ENCODE results near the gene ENTPD3. TPM values are rescaled to one million over a fixed set of nuclear protein-coding genes. Genes with fewer than 3 reads are reported as not detected.

ENTPD3 gene
- total RNA-seq, 1 donor from 2014 or later, result 1.6 TPM

- Histone ChIP-seq H3K9ac (ENCODE audit: low read depth in 1 of 3, low read length in 3 of 3) (no peak overlapping the region), H3K4me3 (ENCODE audit: low read length in 3 of 3) (no peak overlapping the region), H3K36me3 (ENCODE audit: control insufficient read depth in 3 of 3, insufficient read depth in 3 of 3, low read length in 3 of 3) (peaks cover 0 to 2% (median 0%) of the 10 kb centered on the region in 3 donors), H3K4me1 (ENCODE audit: control insufficient read depth in 3 of 3, insufficient read depth in 3 of 3, low read length in 3 of 3) (no peaks in the 10 kb centered on the region), H3K27me3 (ENCODE audit: control insufficient read depth in 3 of 3, insufficient read depth in 3 of 3, low read length in 3 of 3) (no peaks in the 10 kb centered on the region), H3K9me3 (ENCODE audit: control insufficient read depth in 3 of 3, low read length in 3 of 3) (no peaks in the 10 kb centered on the region), H3K27ac (ENCODE audit: low read depth, low read length) (no peak overlapping the region)
Observed at GRCh38 chr3:40398346-40398745, 11.4 kb downstream of the ENTPD3 start.

- no peak overlapping the region for H3K27ac ChIP-seq (ENCODE audit: low read depth, low read length)
- H3K9me3 ChIP-seq (ENCODE audit: control insufficient read depth in 3 of 3, low read length in 3 of 3), result no peaks in the 10 kb centered on the region
- no peak overlapping the region for H3K9ac ChIP-seq (ENCODE audit: low read depth in 1 of 3, low read length in 3 of 3)
- no peaks in the 10 kb centered on the region for H3K4me1 ChIP-seq (ENCODE audit: control insufficient read depth in 3 of 3, insufficient read depth in 3 of 3, low read length in 3 of 3)
- H3K36me3 ChIP-seq (ENCODE audit: control insufficient read depth in 3 of 3, insufficient read depth in 3 of 3, low read length in 3 of 3), result peaks cover 0 to 2% (median 0%) of the 10 kb centered on the region in 3 donors
- no peak overlapping the region for H3K4me3 ChIP-seq (ENCODE audit: low read length in 3 of 3)
- no peaks in the 10 kb centered on the region for H3K27me3 ChIP-seq (ENCODE audit: control insufficient read depth in 3 of 3, insufficient read depth in 3 of 3, low read length in 3 of 3)
Observed at GRCh38 chr3:40404591-40405198, 17.7 kb downstream of the ENTPD3 start.

GRCh38 chr3:40407007-40407406, 20.0 kb downstream of the ENTPD3 start:
- Histone ChIP-seq H3K36me3 (ENCODE audit: control insufficient read depth in 3 of 3, insufficient read depth in 3 of 3, low read length in 3 of 3) (peaks cover 0 to 2% (median 0%) of the 10 kb centered on the region in 3 donors), H3K27ac (ENCODE audit: low read depth, low read length) (no peak overlapping the region), H3K4me3 (ENCODE audit: low read length in 3 of 3) (no peak overlapping the region), H3K27me3 (ENCODE audit: control insufficient read depth in 3 of 3, insufficient read depth in 3 of 3, low read length in 3 of 3) (no peaks in the 10 kb centered on the region), H3K9ac (ENCODE audit: low read depth in 1 of 3, low read length in 3 of 3) (no peak overlapping the region), H3K9me3 (ENCODE audit: control insufficient read depth in 3 of 3, low read length in 3 of 3) (no peaks in the 10 kb centered on the region), H3K4me1 (ENCODE audit: control insufficient read depth in 3 of 3, insufficient read depth in 3 of 3, low read length in 3 of 3) (no peaks in the 10 kb centered on the region)

- Histone ChIP-seq H3K4me3 (ENCODE audit: low read length in 3 of 3) (no peak overlapping the region), H3K36me3 (ENCODE audit: control insufficient read depth in 3 of 3, insufficient read depth in 3 of 3, low read length in 3 of 3) (peaks cover 0 to 2% (median 0%) of the 10 kb centered on the region in 3 donors), H3K27me3 (ENCODE audit: control insufficient read depth in 3 of 3, insufficient read depth in 3 of 3, low read length in 3 of 3) (no peaks in the 10 kb centered on the region), H3K9me3 (ENCODE audit: control insufficient read depth in 3 of 3, low read length in 3 of 3) (no peaks in the 10 kb centered on the region), H3K4me1 (ENCODE audit: control insufficient read depth in 3 of 3, insufficient read depth in 3 of 3, low read length in 3 of 3) (no peaks in the 10 kb centered on the region), H3K9ac (ENCODE audit: low read depth in 1 of 3, low read length in 3 of 3) (no peak overlapping the region), H3K27ac (ENCODE audit: low read depth, low read length) (no peak overlapping the region)
Observed at GRCh38 chr3:40407611-40408010, 20.6 kb downstream of the ENTPD3 start.

GRCh38 chr3:40414270-40414669, 27.3 kb downstream of the ENTPD3 start:
- Histone ChIP-seq H3K9me3 (ENCODE audit: control insufficient read depth in 3 of 3, low read length in 3 of 3) (no peaks in the 10 kb centered on the region), H3K27ac (ENCODE audit: low read depth, low read length) (no peak overlapping the region), H3K9ac (ENCODE audit: low read depth in 1 of 3, low read length in 3 of 3) (no peak overlapping the region), H3K4me3 (ENCODE audit: low read length in 3 of 3) (no peak overlapping the region), H3K27me3 (ENCODE audit: control insufficient read depth in 3 of 3, insufficient read depth in 3 of 3, low read length in 3 of 3) (peaks cover 0 to 4% (median 0%) of the 10 kb centered on the region in 3 donors), H3K4me1 (ENCODE audit: control insufficient read depth in 3 of 3, insufficient read depth in 3 of 3, low read length in 3 of 3) (no peaks in the 10 kb centered on the region), H3K36me3 (ENCODE audit: control insufficient read depth in 3 of 3, insufficient read depth in 3 of 3, low read length in 3 of 3) (no peaks in the 10 kb centered on the region)

- Histone ChIP-seq H3K36me3 (ENCODE audit: control insufficient read depth in 3 of 3, insufficient read depth in 3 of 3, low read length in 3 of 3) (no peaks in the 10 kb centered on the region), H3K27me3 (ENCODE audit: control insufficient read depth in 3 of 3, insufficient read depth in 3 of 3, low read length in 3 of 3) (peaks cover 0 to 4% (median 0%) of the 10 kb centered on the region in 3 donors), H3K27ac (ENCODE audit: low read depth, low read length) (no peak overlapping the region), H3K9ac (ENCODE audit: low read depth in 1 of 3, low read length in 3 of 3) (no peak overlapping the region), H3K4me3 (ENCODE audit: low read length in 3 of 3) (no peak overlapping the region), H3K9me3 (ENCODE audit: control insufficient read depth in 3 of 3, low read length in 3 of 3) (no peaks in the 10 kb centered on the region), H3K4me1 (ENCODE audit: control insufficient read depth in 3 of 3, insufficient read depth in 3 of 3, low read length in 3 of 3) (no peaks in the 10 kb centered on the region)
Observed at GRCh38 chr3:40417845-40418543, 31.0 kb downstream of the ENTPD3 start.

GRCh38 chr3:40422861-40423260, 35.9 kb downstream of the ENTPD3 start:
- Histone ChIP-seq H3K4me1 (ENCODE audit: control insufficient read depth in 3 of 3, insufficient read depth in 3 of 3, low read length in 3 of 3) (no peaks in the 10 kb centered on the region), H3K9ac (ENCODE audit: low read depth in 1 of 3, low read length in 3 of 3) (no peak overlapping the region), H3K27me3 (ENCODE audit: control insufficient read depth in 3 of 3, insufficient read depth in 3 of 3, low read length in 3 of 3) (no peaks in the 10 kb centered on the region), H3K4me3 (ENCODE audit: low read length in 3 of 3) (no peak overlapping the region), H3K9me3 (ENCODE audit: control insufficient read depth in 3 of 3, low read length in 3 of 3) (no peaks in the 10 kb centered on the region), H3K36me3 (ENCODE audit: control insufficient read depth in 3 of 3, insufficient read depth in 3 of 3, low read length in 3 of 3) (no peaks in the 10 kb centered on the region), H3K27ac (ENCODE audit: low read depth, low read length) (no peak overlapping the region)

GRCh38 chr3:40427045-40427669, 40.2 kb downstream of the ENTPD3 start:
- Histone ChIP-seq H3K4me3 (ENCODE audit: low read length in 3 of 3) (no peak overlapping the region), H3K9ac (ENCODE audit: low read depth in 1 of 3, low read length in 3 of 3) (no peak overlapping the region), H3K27ac (ENCODE audit: low read depth, low read length) (no peak overlapping the region), H3K9me3 (ENCODE audit: control insufficient read depth in 3 of 3, low read length in 3 of 3) (no peaks in the 10 kb centered on the region), H3K27me3 (ENCODE audit: control insufficient read depth in 3 of 3, insufficient read depth in 3 of 3, low read length in 3 of 3) (no peaks in the 10 kb centered on the region), H3K36me3 (ENCODE audit: control insufficient read depth in 3 of 3, insufficient read depth in 3 of 3, low read length in 3 of 3) (no peaks in the 10 kb centered on the region), H3K4me1 (ENCODE audit: control insufficient read depth in 3 of 3, insufficient read depth in 3 of 3, low read length in 3 of 3) (no peaks in the 10 kb centered on the region)

- Histone ChIP-seq H3K27me3 (ENCODE audit: control insufficient read depth in 3 of 3, insufficient read depth in 3 of 3, low read length in 3 of 3) (no peaks in the 10 kb centered on the region), H3K36me3 (ENCODE audit: control insufficient read depth in 3 of 3, insufficient read depth in 3 of 3, low read length in 3 of 3) (peaks cover 0 to 2% (median 0%) of the 10 kb centered on the region in 3 donors), H3K27ac (ENCODE audit: low read depth, low read length) (no peak overlapping the region), H3K9ac (ENCODE audit: low read depth in 1 of 3, low read length in 3 of 3) (no peak overlapping the region), H3K9me3 (ENCODE audit: control insufficient read depth in 3 of 3, low read length in 3 of 3) (no peaks in the 10 kb centered on the region), H3K4me3 (ENCODE audit: low read length in 3 of 3) (no peak overlapping the region), H3K4me1 (ENCODE audit: control insufficient read depth in 3 of 3, insufficient read depth in 3 of 3, low read length in 3 of 3) (no peaks in the 10 kb centered on the region)
Observed at GRCh38 chr3:40432793-40433192, 45.8 kb downstream of the ENTPD3 start.

GRCh38 chr3:40437889-40438288, 50.9 kb downstream of the ENTPD3 start:
- no peak overlapping the region for H3K27ac ChIP-seq (ENCODE audit: low read depth, low read length)
- H3K4me3 ChIP-seq (ENCODE audit: low read length in 3 of 3), result no peak overlapping the region
- no peaks in the 10 kb centered on the region for H3K4me1 ChIP-seq (ENCODE audit: control insufficient read depth in 3 of 3, insufficient read depth in 3 of 3, low read length in 3 of 3)
- H3K9me3 ChIP-seq (ENCODE audit: control insufficient read depth in 3 of 3, low read length in 3 of 3), result no peaks in the 10 kb centered on the region
- peaks cover 0 to 2% (median 0%) of the 10 kb centered on the region in 3 donors for H3K36me3 ChIP-seq (ENCODE audit: control insufficient read depth in 3 of 3, insufficient read depth in 3 of 3, low read length in 3 of 3)
- no peak overlapping the region for H3K9ac ChIP-seq (ENCODE audit: low read depth in 1 of 3, low read length in 3 of 3)
- no peaks in the 10 kb centered on the region for H3K27me3 ChIP-seq (ENCODE audit: control insufficient read depth in 3 of 3, insufficient read depth in 3 of 3, low read length in 3 of 3)

Measured in skeletal muscle tissue (tissue), 4 donors.